Loucy (cell line): ENCODE results near the gene SCN5A.

ENCODE experiments used
- CTCF ChIP-seq: fragments of 200-600 bp; sonication (generic); conservative IDR thresholded peaks from 2 replicates; pipeline ENCODE4 v1.5.1; 2014; ENCODE audit warnings: mild to moderate bottlenecking, antibody characterized with exemption, low read length
- EZH2phosphoT487 ChIP-seq: fragments of 200-600 bp; IDR thresholded peaks from 2 replicates; pipeline ENCODE4 v1.6.1; 2018; ENCODE audit warnings: antibody characterized with exemption, mild to moderate bottlenecking, moderate library complexity, borderline replicate concordance

GRCh38 chr3:38536671-38537070 lies 112.8 kb downstream of the SCN5A start:
- TF ChIP-seq CTCF (no peak), EZH2phosphoT487 (no peak)
